Effector CD4-positive, alpha-beta T cell (primary cell): ENCODE data around the gene FCGR2B.
"Not testable (repeated sequence)": the region's sequence is repeated elsewhere in the genome, so short reads cannot be mapped to it uniquely, and the experiment has no call there.

Experiments
- DNase-seq: peaks from one replicate; pipeline ENCODE4 v3.0.0-alpha.2; 2020

The FCGR2B gene

GRCh38 chr1:161647507-161648360 is 15.2 kb upstream of the FCGR2B start:
- not testable (repeated sequence) for DNase-seq

- not testable (repeated sequence) for DNase-seq
Observed at GRCh38 chr1:161653541-161653940, 9.4 kb upstream of the FCGR2B start.

GRCh38 chr1:161653971-161654370 is 9.0 kb upstream of the FCGR2B start:
- DNase-seq, result not testable (repeated sequence)

DNA sequence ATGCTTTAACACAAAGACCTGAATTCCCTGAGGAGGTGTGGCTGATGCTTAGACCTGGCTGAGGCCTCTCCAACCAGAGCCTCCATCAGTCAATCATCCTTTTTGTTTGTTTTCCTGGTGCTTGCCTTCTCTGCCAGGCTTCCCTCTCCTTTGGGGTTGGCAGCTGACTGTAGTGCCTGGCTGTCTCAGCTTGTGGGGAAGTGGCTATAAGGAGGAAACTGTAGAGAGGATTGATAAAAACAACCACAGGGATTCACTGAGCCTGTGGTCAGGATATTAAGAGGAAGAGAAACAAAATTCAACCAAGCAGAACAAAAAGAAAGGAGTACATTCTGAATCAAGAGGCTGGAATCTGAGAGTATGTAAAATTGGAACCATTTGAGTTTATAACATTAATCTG is 4.4 kb upstream of the FCGR2B start:
- not testable (repeated sequence) for DNase-seq

GRCh38 chr1:161661660-161662311 is 1.2 kb upstream of the FCGR2B start:
- not testable (repeated sequence) for DNase-seq

DNA sequence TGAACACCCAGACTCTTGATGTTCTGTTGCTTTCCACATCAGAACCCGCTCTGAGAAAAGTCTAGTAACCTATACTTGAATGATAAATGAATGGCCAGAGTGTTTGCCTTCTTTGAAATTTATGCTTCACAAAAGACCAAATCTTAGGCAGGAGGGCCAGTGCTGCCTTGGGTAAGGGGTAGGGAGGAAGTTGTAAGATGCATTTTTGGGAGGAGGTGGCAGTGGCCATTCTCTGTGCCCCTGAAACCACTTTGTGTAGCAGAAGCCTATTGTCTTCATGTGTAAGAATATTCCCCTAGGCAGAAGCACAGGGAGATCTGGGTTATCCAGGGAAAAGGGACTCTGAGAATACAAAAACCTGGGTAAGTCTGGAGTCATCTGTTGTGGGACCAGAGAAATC is 626 bp downstream of the FCGR2B start:
- not testable (repeated sequence) for DNase-seq

DNA sequence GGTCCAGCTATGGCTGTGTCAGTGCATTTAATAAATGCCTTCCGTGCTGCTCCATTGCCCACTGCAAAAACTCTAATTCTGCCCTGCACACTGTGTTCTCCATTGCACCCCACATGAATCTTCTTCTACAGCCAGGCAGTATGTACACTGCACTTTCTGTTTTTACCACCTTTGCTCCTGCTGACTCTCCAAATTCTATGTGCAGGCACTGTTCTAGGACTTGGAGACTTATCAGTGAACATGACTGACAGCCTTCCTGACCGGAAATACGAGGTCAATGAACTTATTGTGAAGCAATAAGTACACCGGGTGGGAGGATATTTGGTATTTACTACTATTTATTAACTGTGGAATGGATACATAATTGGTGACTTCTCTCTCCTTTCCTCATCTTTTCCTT is 1.7 kb downstream of the FCGR2B start:
- DNase-seq, result not testable (repeated sequence)

GRCh38 chr1:161671045-161672020 is 8.4 kb downstream of the FCGR2B start:
- not testable (repeated sequence) for DNase-seq

DNA sequence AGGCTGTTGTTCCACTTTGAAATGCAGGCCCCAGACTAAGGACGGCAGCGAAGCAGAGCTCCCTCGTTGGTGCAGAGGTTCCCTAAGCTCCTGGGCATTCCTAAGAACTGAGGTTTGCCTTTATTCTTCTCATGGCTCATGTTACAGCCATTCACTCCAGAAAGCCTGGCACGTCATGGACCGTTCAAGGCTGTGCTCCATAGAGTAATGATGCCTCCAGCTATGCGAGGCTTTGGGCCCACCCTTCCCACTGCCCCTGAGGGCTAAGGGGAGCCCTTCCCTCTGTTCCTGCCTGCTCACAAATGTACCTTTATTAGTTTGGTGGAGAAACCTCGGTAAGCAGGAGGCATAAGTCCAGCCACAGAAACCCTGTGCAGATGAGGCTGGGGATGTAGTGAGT is 10.5 kb downstream of the FCGR2B start:
- DNase-seq, result not testable (repeated sequence)

- not testable (repeated sequence) for DNase-seq
Observed at GRCh38 chr1:161674447-161674846, 11.5 kb downstream of the FCGR2B start.

DNA sequence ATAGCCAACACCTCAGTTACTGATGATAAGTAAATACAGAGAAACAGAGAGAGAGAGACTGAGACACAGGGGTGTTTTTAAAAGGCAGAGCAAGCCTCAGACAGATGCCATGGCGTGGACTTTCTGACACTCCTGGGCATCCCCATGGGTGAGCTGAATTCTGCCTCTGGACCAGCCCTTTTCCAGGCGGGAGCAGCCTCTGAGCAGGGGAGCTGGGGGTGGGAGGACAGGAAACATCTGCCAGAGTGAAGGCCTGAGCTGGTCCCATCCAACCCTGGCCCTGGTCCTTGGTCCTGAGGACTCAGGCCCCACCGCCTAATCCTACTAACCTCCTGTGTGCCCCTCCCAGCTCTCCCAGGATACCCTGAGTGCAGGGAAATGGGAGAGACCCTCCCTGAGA is 12.0 kb downstream of the FCGR2B start:
- DNase-seq, result not testable (repeated sequence)

GRCh38 chr1:161676441-161676840 is 13.5 kb downstream of the FCGR2B start:
- DNase-seq, result no peak

GRCh38 chr1:161676958-161677689 is 14.2 kb downstream of the FCGR2B start:
- no peak for DNase-seq

DNA sequence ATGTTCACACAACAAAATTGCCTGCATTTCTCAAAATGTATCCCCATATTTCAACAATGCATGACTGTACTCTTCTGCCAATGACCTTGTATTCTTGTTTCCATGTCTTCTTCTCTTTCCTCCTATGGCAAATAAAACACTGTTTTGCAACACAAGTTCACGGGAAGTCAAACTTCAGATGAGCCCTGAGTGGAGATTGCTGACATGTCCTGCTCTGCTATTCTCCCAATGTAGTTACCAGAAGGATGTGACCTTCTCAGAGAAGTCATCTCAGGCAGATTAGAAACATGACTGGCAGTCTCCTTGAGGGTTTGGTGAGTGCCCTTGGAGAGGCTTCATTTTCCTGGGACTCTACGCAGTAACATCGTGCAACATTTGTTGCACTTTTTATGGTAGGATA is 15.6 kb downstream of the FCGR2B start:
- DNase-seq, result no peak

- DNase-seq, result no peak
Observed at GRCh38 chr1:161681879-161682278, 18.9 kb downstream of the FCGR2B start.

GRCh38 chr1:161688946-161689345 is 26.0 kb downstream of the FCGR2B start:
- no peak for DNase-seq

- DNase-seq, result no peak
Observed at GRCh38 chr1:161691846-161692245, 28.9 kb downstream of the FCGR2B start.

DNA sequence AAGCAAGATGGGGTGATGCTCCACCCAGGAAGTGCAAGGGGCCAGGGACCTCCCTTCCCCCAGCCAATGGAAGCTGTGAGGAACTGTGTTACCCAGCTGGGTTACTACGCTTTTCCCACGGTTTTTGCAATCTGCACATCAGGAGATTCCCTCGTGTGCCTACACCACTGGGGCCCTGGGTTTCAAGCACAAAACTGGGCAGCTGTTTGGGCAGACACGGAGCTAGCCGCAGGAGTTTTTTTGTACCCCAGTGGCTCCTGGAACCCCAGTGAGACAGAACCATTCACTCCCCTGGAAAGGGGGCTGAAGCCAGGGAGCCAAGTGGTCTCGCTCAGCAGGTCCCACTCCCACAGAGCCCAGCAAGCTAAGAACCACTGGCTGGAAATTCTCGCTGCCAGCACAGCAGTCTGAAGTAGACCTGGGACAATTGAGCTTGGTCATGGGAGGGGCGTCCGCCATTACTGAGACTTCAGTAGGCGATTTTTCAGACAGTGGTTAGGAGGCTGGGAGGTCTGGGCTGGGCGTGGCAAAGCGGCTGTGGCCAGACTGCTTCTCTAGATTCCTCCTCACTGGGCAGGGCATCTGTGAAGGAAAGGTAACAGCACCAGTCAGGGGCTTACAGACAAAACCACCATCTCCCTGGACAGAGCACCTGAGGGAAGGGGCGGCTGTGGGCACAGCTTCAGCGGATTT is 30.2 kb downstream of the FCGR2B start:
- not testable (repeated sequence) for DNase-seq

DNA sequence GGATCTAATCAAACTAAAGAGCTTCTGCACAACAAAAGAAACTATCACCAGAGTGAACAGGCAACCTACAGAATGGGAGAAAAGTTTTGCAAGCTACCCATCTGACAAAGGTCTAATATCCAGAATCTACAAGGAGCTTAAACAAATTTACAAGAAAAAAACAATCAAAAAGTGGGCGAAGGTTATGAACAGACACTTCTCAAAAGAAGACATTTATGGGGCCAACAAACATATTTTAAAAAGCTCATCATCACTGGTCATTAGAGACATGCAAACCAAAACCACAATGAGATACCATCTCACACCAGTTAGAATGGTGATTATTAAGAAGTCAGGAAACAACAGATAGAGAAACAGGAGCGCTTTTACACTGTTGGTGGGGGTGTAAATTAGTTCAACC is 35.4 kb downstream of the FCGR2B start:
- DNase-seq, result not testable (repeated sequence)

DNA sequence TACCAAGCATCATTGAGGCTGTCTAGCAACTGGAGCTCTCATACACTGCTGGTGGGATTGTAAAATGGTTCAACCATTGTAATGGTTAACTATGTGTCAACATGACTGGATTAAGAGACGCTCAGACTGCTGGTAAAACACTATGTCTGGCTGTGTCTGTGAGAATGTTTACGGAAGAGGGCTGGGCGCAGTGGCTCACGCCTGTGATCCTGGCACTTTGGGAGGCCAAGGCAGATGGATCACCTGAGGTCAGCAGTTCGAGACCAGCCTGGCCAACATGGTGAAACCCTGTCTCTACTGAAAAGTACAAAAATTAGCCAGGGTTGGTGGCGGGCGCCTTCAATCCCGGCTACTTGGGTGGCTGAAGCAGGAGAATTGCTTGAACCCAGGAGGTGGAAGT is 39.3 kb downstream of the FCGR2B start:
- DNase-seq, result no peak

DNA sequence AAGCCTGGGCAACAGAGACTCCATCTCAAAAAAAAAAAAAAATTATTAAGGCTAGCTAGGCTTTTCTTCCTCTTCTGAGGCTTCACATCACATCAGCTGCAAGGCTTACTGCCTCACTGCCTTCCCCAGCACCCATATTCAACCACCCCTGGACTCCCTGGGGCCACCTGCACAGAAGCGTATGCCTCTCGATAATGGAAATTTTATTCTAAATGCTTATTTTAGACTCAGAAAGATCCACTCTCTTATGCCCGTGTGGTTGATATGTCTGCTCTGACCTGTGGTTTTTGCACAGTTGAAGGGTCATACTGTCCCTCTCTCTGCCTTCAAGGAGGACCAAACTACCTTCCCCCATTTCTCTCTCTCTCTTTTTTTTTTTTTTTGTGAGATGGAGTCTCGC is 42.6 kb downstream of the FCGR2B start:
- no peak for DNase-seq

DNA sequence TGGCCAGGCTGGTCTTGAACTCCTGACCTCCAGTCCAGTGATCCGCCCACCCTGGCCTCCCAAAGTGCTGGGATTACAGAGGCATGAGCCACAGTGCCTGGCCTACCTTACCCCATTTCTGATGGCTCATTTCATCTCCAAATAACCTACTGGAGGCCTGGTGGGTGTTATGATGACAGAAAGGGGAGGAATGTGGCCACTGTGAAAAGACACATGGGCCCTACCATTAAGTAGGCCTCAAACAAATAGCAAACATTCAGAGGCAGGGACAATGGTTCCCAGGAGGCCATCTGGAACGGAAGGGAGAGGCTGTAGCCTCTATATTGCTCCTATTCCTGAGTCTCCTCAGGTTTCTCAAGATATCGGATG is 43.2 kb downstream of the FCGR2B start:
- no peak for DNase-seq
